ENCODE results near the gene GABRA5. TPM values are rescaled to one million over a fixed set of nuclear protein-coding genes. Genes with fewer than 3 reads are reported as not detected.

The GABRA5 gene
- total and polyA plus RNA-seq, 2 experiments from 2014 or later = 11.5 to 25.9 TPM

GRCh38 chr15:26934848-26935247, 68.0 kb downstream of the GABRA5 start:
- Histone ChIP-seq H4K20me1 (replicated peaks; ENCODE audit: insufficient read depth) (no peaks in the 10 kb centered on the region), H3K4me1 (ENCODE audit: insufficient read depth) (no peaks in the 10 kb centered on the region), H3F3A (replicated peaks; ENCODE audit: low read depth) (no peaks in the 10 kb centered on the region), H3K4me3 (no peak overlapping the region), H3K9me2 (ENCODE audit: insufficient read depth) (peaks cover 6% of the 10 kb centered on the region), H3K27me3 (ENCODE audit: insufficient read depth) (no peaks in the 10 kb centered on the region), H3K27ac (ENCODE audit: low read depth) (no peak overlapping the region), H3K79me2 (replicated peaks; ENCODE audit: insufficient read depth) (no peaks in the 10 kb centered on the region), H3K36me3 (ENCODE audit: insufficient read depth) (no peaks in the 10 kb centered on the region), H3K4me2 (no peak overlapping the region), H2AFZ (no peak overlapping the region)
- H3K27me3 Mint-ChIP-seq (ENCODE audit: insufficient read depth, low read depth, poor library complexity) = peaks cover 3% of the 10 kb centered on the region
- no peak overlapping the region for H3K27ac Mint-ChIP-seq
- TF ChIP-seq ZNF462 (CRISPR knock-in tag; IDR thresholded peaks at IDR 0.05) (no peak), POLR2AphosphoS5 (IDR thresholded peaks at IDR 0.05; ENCODE audit: low read depth) (no peak), ZNF114 (CRISPR knock-in tag; IDR thresholded peaks at IDR 0.05) (no peak), JUNB (IDR thresholded peaks at IDR 0.05; ENCODE audit: unreplicated experiment) (no peak), ETS1 (IDR thresholded peaks at IDR 0.05) (no peak)
- no peak overlapping the region for H3K4me3 Mint-ChIP-seq
- ATAC-seq (no peak), DNase-seq (ENCODE audit: low spot score) (no peak)
- peaks cover under 1% of the 10 kb centered on the region; the same call in 1 of the 3 replicates for H3K4me1 Mint-ChIP-seq
- peaks cover 2% of the 10 kb centered on the region; the same call in 2 of the 3 replicates for H3K36me3 Mint-ChIP-seq (ENCODE audit: low read depth)
- no peaks in the 10 kb centered on the region for H3K9me3 Mint-ChIP-seq

GRCh38 chr15:26935322-26935721, 68.5 kb downstream of the GABRA5 start:
- Histone ChIP-seq H3K36me3 (ENCODE audit: insufficient read depth) (no peaks in the 10 kb centered on the region), H4K20me1 (replicated peaks; ENCODE audit: insufficient read depth) (no peaks in the 10 kb centered on the region), H3K4me3 (no peak overlapping the region), H3K4me2 (no peak overlapping the region), H3K9me2 (ENCODE audit: insufficient read depth) (peaks cover 6% of the 10 kb centered on the region), H3K27ac (ENCODE audit: low read depth) (no peak overlapping the region), H2AFZ (no peak overlapping the region), H3K79me2 (replicated peaks; ENCODE audit: insufficient read depth) (no peaks in the 10 kb centered on the region), H3F3A (replicated peaks; ENCODE audit: low read depth) (no peaks in the 10 kb centered on the region), H3K27me3 (ENCODE audit: insufficient read depth) (no peaks in the 10 kb centered on the region), H3K4me1 (ENCODE audit: insufficient read depth) (no peaks in the 10 kb centered on the region)
- no peaks in the 10 kb centered on the region for H3K4me1 Mint-ChIP-seq
- peaks cover 3% of the 10 kb centered on the region for H3K27me3 Mint-ChIP-seq (ENCODE audit: insufficient read depth, low read depth, poor library complexity)
- H3K36me3 Mint-ChIP-seq (ENCODE audit: low read depth) = peaks cover 2% of the 10 kb centered on the region; the same call in 2 of the 3 replicates
- H3K4me3 Mint-ChIP-seq = no peak overlapping the region
- H3K9me3 Mint-ChIP-seq = no peaks in the 10 kb centered on the region
- ATAC-seq (no peak), DNase-seq (ENCODE audit: low spot score) (no peak)
- H3K27ac Mint-ChIP-seq = no peak overlapping the region
- TF ChIP-seq, protein P1, sequence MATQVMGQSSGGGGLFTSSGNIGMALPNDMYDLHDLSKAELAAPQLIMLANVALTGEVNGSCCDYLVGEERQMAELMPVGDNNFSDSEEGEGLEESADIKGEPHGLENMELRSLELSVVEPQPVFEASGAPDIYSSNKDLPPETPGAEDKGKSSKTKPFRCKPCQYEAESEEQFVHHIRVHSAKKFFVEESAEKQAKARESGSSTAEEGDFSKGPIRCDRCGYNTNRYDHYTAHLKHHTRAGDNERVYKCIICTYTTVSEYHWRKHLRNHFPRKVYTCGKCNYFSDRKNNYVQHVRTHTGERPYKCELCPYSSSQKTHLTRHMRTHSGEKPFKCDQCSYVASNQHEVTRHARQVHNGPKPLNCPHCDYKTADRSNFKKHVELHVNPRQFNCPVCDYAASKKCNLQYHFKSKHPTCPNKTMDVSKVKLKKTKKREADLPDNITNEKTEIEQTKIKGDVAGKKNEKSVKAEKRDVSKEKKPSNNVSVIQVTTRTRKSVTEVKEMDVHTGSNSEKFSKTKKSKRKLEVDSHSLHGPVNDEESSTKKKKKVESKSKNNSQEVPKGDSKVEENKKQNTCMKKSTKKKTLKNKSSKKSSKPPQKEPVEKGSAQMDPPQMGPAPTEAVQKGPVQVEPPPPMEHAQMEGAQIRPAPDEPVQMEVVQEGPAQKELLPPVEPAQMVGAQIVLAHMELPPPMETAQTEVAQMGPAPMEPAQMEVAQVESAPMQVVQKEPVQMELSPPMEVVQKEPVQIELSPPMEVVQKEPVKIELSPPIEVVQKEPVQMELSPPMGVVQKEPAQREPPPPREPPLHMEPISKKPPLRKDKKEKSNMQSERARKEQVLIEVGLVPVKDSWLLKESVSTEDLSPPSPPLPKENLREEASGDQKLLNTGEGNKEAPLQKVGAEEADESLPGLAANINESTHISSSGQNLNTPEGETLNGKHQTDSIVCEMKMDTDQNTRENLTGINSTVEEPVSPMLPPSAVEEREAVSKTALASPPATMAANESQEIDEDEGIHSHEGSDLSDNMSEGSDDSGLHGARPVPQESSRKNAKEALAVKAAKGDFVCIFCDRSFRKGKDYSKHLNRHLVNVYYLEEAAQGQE (IDR thresholded peaks at IDR 0.05; ENCODE audit: unreplicated experiment) = no peak

Measured in GM23338 (cell line).